Fibroblast of lung (primary cell): ENCODE measurements around the gene TAS2R7. TPM values are rescaled to one million over a fixed set of nuclear protein-coding genes. Genes with fewer than 3 reads are reported as not detected.

ENCODE experiments used
- DNase-seq, 2 donors: peaks; one replicate each; pipeline versions ENCODE4 v3.0.0 to v3.0.0-alpha.2; 2010; ENCODE audit warnings: low read depth in 2 of 2
- H2AFZ ChIP-seq: 2 replicates; pipeline ENCODE4 v1.5.1; 2012; ENCODE audit warnings: low read length, control low read depth, inconsistent platforms
- H3K27ac ChIP-seq: 2 replicates; pipeline ENCODE4 v1.5.1; 2011; ENCODE audit warnings: low read length, control low read depth; ENCODE audit not compliant: insufficient read depth
- H3K27me3 ChIP-seq: 2 replicates; pipeline ENCODE4 v1.5.1; 2011; ENCODE audit warnings: mild to moderate bottlenecking, low read length; ENCODE audit not compliant: control insufficient read depth, insufficient read depth
- H3K36me3 ChIP-seq: 2 replicates; pipeline ENCODE4 v1.5.1; 2011; ENCODE audit warnings: low read length; ENCODE audit not compliant: control insufficient read depth, insufficient read depth
- H3K4me1 ChIP-seq: 2 replicates; pipeline ENCODE4 v1.5.1; 2011; ENCODE audit warnings: low read length; ENCODE audit not compliant: control insufficient read depth, insufficient read depth; ENCODE audit errors: extremely low read depth
- H3K4me2 ChIP-seq: 2 replicates; pipeline ENCODE4 v1.5.1; 2011; ENCODE audit warnings: low read length, control low read depth; ENCODE audit not compliant: insufficient read depth; ENCODE audit errors: extremely low read depth
- H3K4me3 ChIP-seq, 4 experiments: fragments of 200-600 bp in 1 of 4; sonication (generic) in 1 of 4; replicated peaks in 1 of 4; 2 replicates each; pipeline ENCODE4 v1.5.1; 2011 to 2016; ENCODE audit warnings: low read length in 4 of 4, low read depth in 3 of 4, mild to moderate bottlenecking in 3 of 4, control low read depth in 2 of 4, inconsistent platforms in 1 of 4, mixed read lengths in 1 of 4; ENCODE audit not compliant: insufficient read depth in 1 of 4; ENCODE audit errors: control extremely low read depth in 1 of 4
- H3K79me2 ChIP-seq: 2 replicates; pipeline ENCODE4 v1.5.1; 2012; ENCODE audit warnings: mild to moderate bottlenecking, low read length, inconsistent platforms; ENCODE audit not compliant: control insufficient read depth, insufficient read depth
- H3K9ac ChIP-seq: 2 replicates; pipeline ENCODE4 v1.5.1; 2011; ENCODE audit warnings: mild to moderate bottlenecking, low read length, control low read depth; ENCODE audit not compliant: insufficient read depth
- H3K9me3 ChIP-seq: 2 replicates; pipeline ENCODE4 v1.5.1; 2012; ENCODE audit warnings: low read depth, low read length; ENCODE audit not compliant: control insufficient read depth, insufficient read depth
- H4K20me1 ChIP-seq: 2 replicates; pipeline ENCODE4 v1.5.1; 2011; ENCODE audit warnings: low read length; ENCODE audit not compliant: control insufficient read depth, insufficient read depth; ENCODE audit errors: extremely low read depth
- CTCF ChIP-seq, 2 donors: IDR thresholded peaks in 1 of 2; conservative IDR thresholded peaks in 1 of 2; 1 replicate in 1 of 2; 2 replicates in 1 of 2; pipeline ENCODE4 v1.5.1; 2011 to 2012; ENCODE audit warnings: low read length in 2 of 2, control low read depth in 1 of 2, inconsistent platforms in 1 of 2, low read depth in 1 of 2, mild to moderate bottlenecking in 1 of 2
- EZH2 ChIP-seq: IDR thresholded peaks from 2 replicates; pipeline ENCODE4 v1.5.1; 2012; ENCODE audit warnings: low read length, control low read depth, mild to moderate bottlenecking; ENCODE audit errors: missing control alignments
- polyA plus RNA-seq, 2 donors: library from polyadenylated mRNA; depleted of rRNA in 1 of 2; stranded (reverse) in 1 of 2; unstranded in 1 of 2; fragments of >200 nt; gene quantifications; 2 replicates each; pipeline ENCODE4 v1.2.1, GENCODE V29; 2011 to 2012; ENCODE audit warnings: missing spikeins in 1 of 2
- total RNA-seq: library from RNA; depleted of rRNA; stranded (reverse); fragments of >200 nt; gene quantifications from 2 replicates; pipeline ENCODE4 v1.2.1, GENCODE V29; 2014

Gene TAS2R7
- total and polyA plus RNA-seq, 2 donors (not counting 1 experiment from before 2014, with no cell fraction given): not detected

GRCh38 chr12:10811883-10812536 is 9.6 kb upstream of the TAS2R7 start:
- H3K27ac ChIP-seq: no peak overlapping the region
- H2AFZ ChIP-seq: no peak overlapping the region
- H3K9ac ChIP-seq: no peak overlapping the region
- H3K4me3 ChIP-seq: no peak overlapping the region
- no peaks in the 10 kb centered on the region for H3K79me2 ChIP-seq
- no peak overlapping the region for H3K4me2 ChIP-seq
- DNase-seq: no peak
- no peaks in the 10 kb centered on the region for H3K9me3 ChIP-seq
- H4K20me1 ChIP-seq: no peaks in the 10 kb centered on the region
- no peaks in the 10 kb centered on the region for H3K36me3 ChIP-seq
- no peaks in the 10 kb centered on the region for H3K27me3 ChIP-seq
- TF ChIP-seq EZH2 (no peak), CTCF (conservative IDR thresholded peaks at IDR 0.05 in 1 of 2, IDR thresholded peaks at IDR 0.05 in 1 of 2; ENCODE audit: low read depth in 1 of 2, low read length in 2 of 2) (no peak)
- H3K4me1 ChIP-seq: no peaks in the 10 kb centered on the region

- H3K79me2 ChIP-seq: no peaks in the 10 kb centered on the region
- no peak for DNase-seq
- no peaks in the 10 kb centered on the region for H3K27me3 ChIP-seq
Measured at GRCh38 chr12:10810068-10810467, 7.6 kb upstream of the TAS2R7 start, which contains the start of gene TAS2R9. TAS2R9 (minus strand) TSS chr12:10810168; CDS start chr12:10810075, 93 bp downstream.

GRCh38 chr12:10807186-10807585 is 4.8 kb upstream of the TAS2R7 start, which contains the start of gene TAS2R8:
TAS2R8 (minus strand) TSS chr12:10807286; CDS start chr12:10806980, 306 bp downstream.
- no peaks in the 10 kb centered on the region for H3K9me3 ChIP-seq
- no peak within 1 kb of the TSS for H3K4me3 ChIP-seq
- H3K4me2 ChIP-seq: no peak within 1 kb of the TSS
- DNase-seq: no peak
- no peaks in the 10 kb centered on the region for H3K27me3 ChIP-seq
- H3K79me2 ChIP-seq: no peaks in the 10 kb centered on the region
- H4K20me1 ChIP-seq: no peaks in the 10 kb centered on the region
- H3K9ac ChIP-seq: no peak within 1 kb of the TSS
- no peak within 1 kb of the TSS for H2AFZ ChIP-seq
- H3K27ac ChIP-seq: no peak within 1 kb of the TSS
- no peak for TF ChIP-seq EZH2
- no peak for TF ChIP-seq CTCF (conservative IDR thresholded peaks at IDR 0.05 in 1 of 2, IDR thresholded peaks at IDR 0.05 in 1 of 2; ENCODE audit: low read depth in 1 of 2, low read length in 2 of 2)
- H3K36me3 ChIP-seq: no peaks in the 10 kb centered on the region
- no peaks in the 10 kb centered on the region for H3K4me1 ChIP-seq

More at GRCh38 chr12:10810068-10810467, 7.6 kb upstream of the TAS2R7 start, which contains the start of gene TAS2R9:
- Histone ChIP-seq H4K20me1 (no peaks in the 10 kb centered on the region), H3K4me2 (no peak within 1 kb of the TSS), H3K27ac (no peak within 1 kb of the TSS), H3K9ac (no peak within 1 kb of the TSS), H2AFZ (no peak within 1 kb of the TSS), H3K4me3 (no peak within 1 kb of the TSS), H3K36me3 (no peaks in the 10 kb centered on the region), H3K4me1 (no peaks in the 10 kb centered on the region), H3K9me3 (no peaks in the 10 kb centered on the region)
- no peak for TF ChIP-seq CTCF (conservative IDR thresholded peaks at IDR 0.05 in 1 of 2, IDR thresholded peaks at IDR 0.05 in 1 of 2; ENCODE audit: low read depth in 1 of 2, low read length in 2 of 2)
- no peak for TF ChIP-seq EZH2
